GM12878 (cell line): Measurements from ENCODE around the gene HMGN4. TPM values are rescaled to one million over a fixed set of nuclear protein-coding genes. Genes with fewer than 3 reads are reported as not detected.

Experiments
- ATAC-seq: fragments of 200-7000 bp; cut with Tn5 transposase; 3 replicates; pipeline ENCODE4 v1.9.1; 2020; ENCODE audit warnings: mild to moderate bottlenecking, moderate library complexity
- BruUV-seq: library from RNA; stranded (reverse); fragments of 400-500 nt; replicated peaks from 2 replicates; lab custom pipeline; 2021; lab: Mats Ljungman, UMichigan
- CTCF ChIA-PET: fragments of 300-600 bp; sonication (Branson Sonifier 250); formaldehyde crosslinking; extraction: SDS; loops from one replicate; lab custom pipeline; 2021; ENCODE audit warnings: inconsistent platforms; lab: Yijun Ruan, JAX
- POLR2A ChIA-PET: fragments of 350-600 bp; formaldehyde crosslinking; extraction: SDS; loops from one replicate; lab custom pipeline; 2021; ENCODE audit warnings: inconsistent platforms; lab: Charles Lee
- RAD21 ChIA-PET: fragments of 300-600 bp; sonication (Branson Sonifier 250); formaldehyde crosslinking; loops from one replicate; lab custom pipeline; 2023; ENCODE audit warnings: antibody characterized with exemption; ENCODE audit not compliant: unreplicated experiment; lab: Charles Lee
- SMC1A ChIA-PET: fragments of 300-600 bp; sonication (Branson Sonifier 250); formaldehyde crosslinking; loops from one replicate; lab custom pipeline; 2023; ENCODE audit not compliant: unreplicated experiment, uncharacterized antibody; lab: Charles Lee
- DNase-seq: peaks from one replicate; pipeline ENCODE4 v3.0.0-alpha.2; 2011; ENCODE audit warnings: low read depth, low spot score
- FAIRE-seq: peaks from 3 replicates; lab custom pipeline; 2011; peaks lifted over from hg19 to GRCh38; lab: Jason Lieb, UNC
- H2AFZ ChIP-seq: 2 replicates; pipeline ENCODE4 v1.6.0; 2011; ENCODE audit warnings: low read depth, low read length, control low read depth; ENCODE audit not compliant: control insufficient read depth
- H3K27ac ChIP-seq: 2 replicates; pipeline ENCODE4 v1.5.1; 2011; ENCODE audit warnings: control low read depth; ENCODE audit not compliant: control insufficient read depth, insufficient read depth
- H3K27me3 ChIP-seq, 2 experiments: replicated peaks in 1 of 2; 2 replicates each; pipeline versions ENCODE4 v1.6.0 to v1.6.1; 2011; ENCODE audit warnings: low read length in 1 of 2; ENCODE audit not compliant: control insufficient read depth in 2 of 2, insufficient read depth in 2 of 2
- H3K36me3 ChIP-seq, 2 experiments: 2 replicates each; pipeline ENCODE4 v1.5.1; 2011; ENCODE audit warnings: low read length in 1 of 2; ENCODE audit not compliant: control insufficient read depth in 2 of 2, insufficient read depth in 2 of 2
- H3K4me1 ChIP-seq: 2 replicates; pipeline ENCODE4 v1.6.1; 2011; ENCODE audit warnings: mild to moderate bottlenecking, low read length, moderate library complexity, mixed read lengths; ENCODE audit not compliant: control insufficient read depth, insufficient read depth
- H3K4me2 ChIP-seq: 2 replicates; pipeline ENCODE4 v1.6.0; 2011; ENCODE audit warnings: control low read depth; ENCODE audit not compliant: control insufficient read depth, insufficient read depth
- H3K4me3 ChIP-seq: fragments of 200-600 bp; sonication (generic); 2 replicates; pipeline ENCODE4 v1.5.1; 2016
- H3K79me2 ChIP-seq: 2 replicates; pipeline ENCODE4 v1.6.0; 2011; ENCODE audit warnings: low read length; ENCODE audit not compliant: control insufficient read depth, insufficient read depth
- H3K9ac ChIP-seq: 2 replicates; pipeline ENCODE4 v1.8.0; 2011; ENCODE audit warnings: low read length, control low read depth, mixed read lengths; ENCODE audit not compliant: control insufficient read depth, insufficient read depth
- H3K9me3 ChIP-seq: replicated peaks from 3 replicates; pipeline ENCODE4 v1.5.1; 2011; ENCODE audit warnings: mild to moderate bottlenecking, low read length; ENCODE audit not compliant: control insufficient read depth, insufficient read depth
- H4K20me1 ChIP-seq: 2 replicates; pipeline ENCODE4 v1.6.0; 2011; ENCODE audit not compliant: control insufficient read depth, insufficient read depth
- GATAD2B ChIP-seq: fragments of 450-650 bp; conservative IDR thresholded peaks from 2 replicates; pipeline ENCODE4 v1.6.1; 2017; ENCODE audit warnings: low read depth, mild to moderate bottlenecking, moderate library complexity
- WGBS: methylation state at CpG from one replicate; pipeline ENCODE4 v1.1.6; 2016; ENCODE audit warnings: low lambda C conversion rate; ENCODE audit not compliant: insufficient replicate concordance, insufficient coverage; ENCODE audit errors: missing lambda C conversion rate; 5-methylcytosine and 5-hydroxymethylcytosine counted together
- in situ Hi-C: fragments of 300-500 bp; cut with MboI; formaldehyde crosslinking; loops from 9 replicates; pipeline ENCODE4 v1.14.3; 2018; ENCODE audit warnings: mixed read lengths
- intact Hi-C: fragments of 100-400 bp; cut with micrococcal nuclease; formaldehyde crosslinking; loops from one replicate; pipeline ENCODE4 v1.14.2; 2022; ENCODE audit not compliant: unreplicated experiment
- polyA plus RNA-seq, 11 experiments: library from polyadenylated mRNA; depleted of rRNA in 4 of 11; unstranded in 6 of 11; stranded (reverse) in 5 of 11; fragments of >200 nt; fragmentation: Nextera tagmentation in 4 of 11; fragmentation: Illumina TruSeq in 1 of 11; extraction: Ambion mirVana in 4 of 11; extraction: Trizol in 1 of 11; gene quantifications; 1 replicate in 1 of 11; 2 replicates in 10 of 11; pipeline versions ENCODE4 v1.2.1 to v1.2.3, GENCODE V29; 2011 to 2016; ENCODE audit warnings: inconsistent platforms in 2 of 11, missing spikeins in 2 of 11, low read depth in 1 of 11
- total RNA-seq, 4 experiments: library from RNA; depleted of rRNA in 3 of 4; stranded (reverse); fragments of >200 nt in 3 of 4; fragmentation: Illumina TruSeq in 1 of 4; extraction: Trizol in 1 of 4; gene quantifications; 2 replicates each; pipeline versions ENCODE4 v1.2.1 to v1.2.3, GENCODE V29; 2013 to 2021
- TF ChIP-seq, protein P1 (sequence below): IDR thresholded peaks from 2 replicates; pipeline ENCODE4 v1.6.1; 2012; ENCODE audit warnings: mild to moderate bottlenecking, low read depth, low read length

HMGN4 gene
- total and polyA plus RNA-seq, 10 of the 15 experiments (the other 5 are each of a cell fraction or from before 2014, with no cell fraction given) = 26.7 to 99.1 (median 76.7) TPM

DNA sequence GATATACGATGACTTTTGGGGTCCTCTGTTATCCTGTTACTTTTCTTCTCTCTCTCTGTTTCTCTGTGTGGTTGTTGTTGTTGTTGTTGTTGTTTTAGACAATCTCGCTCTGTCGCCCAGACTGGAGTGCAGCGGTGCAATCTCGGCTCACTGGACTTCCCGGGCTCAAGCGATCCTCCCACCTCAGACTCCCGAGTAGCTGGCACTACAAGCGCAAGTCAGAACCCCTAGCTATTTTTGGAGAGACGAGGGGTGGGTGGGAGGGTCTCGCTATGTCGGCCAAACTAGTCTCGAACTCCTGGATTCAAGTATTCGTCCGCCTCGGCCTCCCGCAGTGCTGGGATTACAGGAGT, 39.5 kb downstream of the HMGN4 start:
- intact Hi-C loops = no loop called here
- in situ Hi-C loops = no loop called here

More for the DNA sequence above, 39.5 kb downstream of the HMGN4 start:
- H3K36me3 ChIP-seq = no peaks in the 10 kb centered on the region
- no TSS peak for BruUV-seq
- peak overlapping the region; percentile 87 for H2AFZ ChIP-seq
- H3K9me3 ChIP-seq = peaks cover 8% of the 10 kb centered on the region; the same call in 2 of the 3 replicates
- 51% methylated on average over 17 of the region's 17 CpGs for WGBS
- ChIA-PET RAD21 (interaction anchor here (0.7 to 8.8 kb wide), 3 partner anchors 8 to 45 kb away, joined by 3 to 64 read pairs (median 5); partner anchors contain the start of gene ABT1), CTCF (interaction anchor here (1.1 to 13.0 kb wide), 3 partner anchors 15 to 402 kb away, joined by 3 to 267 read pairs (median 4); partner anchors contain the start of gene ABT1), SMC1A (interaction anchor here (1.5 to 11.6 kb wide), 3 partner anchors 9 to 294 kb away, joined by 4 to 170 read pairs (median 4); partner anchors contain the start of gene ABT1), POLR2A (interaction anchor here (1.2 to 1.4 kb wide), 4 partner anchors 12 to 243 kb away, joined by 4 to 8 read pairs (median 6); no protein-coding TSS in a partner anchor)
- H3K9ac ChIP-seq = peak overlapping the region; percentile 39; the same call in 1 of the 2 replicates
- H3K4me2 ChIP-seq = peak overlapping the region; percentile 92
- FAIRE-seq (no peak), DNase-seq (no peak), ATAC-seq (no peak)
- no peaks in the 10 kb centered on the region for H4K20me1 ChIP-seq
- H3K4me1 ChIP-seq = peaks cover 9% of the 10 kb centered on the region
- H3K27me3 ChIP-seq = no peaks in the 10 kb centered on the region
- no peaks in the 10 kb centered on the region for H3K79me2 ChIP-seq
- TF ChIP-seq, protein P1, sequence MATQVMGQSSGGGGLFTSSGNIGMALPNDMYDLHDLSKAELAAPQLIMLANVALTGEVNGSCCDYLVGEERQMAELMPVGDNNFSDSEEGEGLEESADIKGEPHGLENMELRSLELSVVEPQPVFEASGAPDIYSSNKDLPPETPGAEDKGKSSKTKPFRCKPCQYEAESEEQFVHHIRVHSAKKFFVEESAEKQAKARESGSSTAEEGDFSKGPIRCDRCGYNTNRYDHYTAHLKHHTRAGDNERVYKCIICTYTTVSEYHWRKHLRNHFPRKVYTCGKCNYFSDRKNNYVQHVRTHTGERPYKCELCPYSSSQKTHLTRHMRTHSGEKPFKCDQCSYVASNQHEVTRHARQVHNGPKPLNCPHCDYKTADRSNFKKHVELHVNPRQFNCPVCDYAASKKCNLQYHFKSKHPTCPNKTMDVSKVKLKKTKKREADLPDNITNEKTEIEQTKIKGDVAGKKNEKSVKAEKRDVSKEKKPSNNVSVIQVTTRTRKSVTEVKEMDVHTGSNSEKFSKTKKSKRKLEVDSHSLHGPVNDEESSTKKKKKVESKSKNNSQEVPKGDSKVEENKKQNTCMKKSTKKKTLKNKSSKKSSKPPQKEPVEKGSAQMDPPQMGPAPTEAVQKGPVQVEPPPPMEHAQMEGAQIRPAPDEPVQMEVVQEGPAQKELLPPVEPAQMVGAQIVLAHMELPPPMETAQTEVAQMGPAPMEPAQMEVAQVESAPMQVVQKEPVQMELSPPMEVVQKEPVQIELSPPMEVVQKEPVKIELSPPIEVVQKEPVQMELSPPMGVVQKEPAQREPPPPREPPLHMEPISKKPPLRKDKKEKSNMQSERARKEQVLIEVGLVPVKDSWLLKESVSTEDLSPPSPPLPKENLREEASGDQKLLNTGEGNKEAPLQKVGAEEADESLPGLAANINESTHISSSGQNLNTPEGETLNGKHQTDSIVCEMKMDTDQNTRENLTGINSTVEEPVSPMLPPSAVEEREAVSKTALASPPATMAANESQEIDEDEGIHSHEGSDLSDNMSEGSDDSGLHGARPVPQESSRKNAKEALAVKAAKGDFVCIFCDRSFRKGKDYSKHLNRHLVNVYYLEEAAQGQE = no peak
- TF ChIP-seq GATAD2B = 0 out of 2 replicates have a peak, but pooled peaks have one; percentile 8
- H3K4me3 ChIP-seq = peak overlapping the region; percentile 54; the same call in 1 of the 2 replicates
- H3K27ac ChIP-seq = no peak overlapping the region
